ENCODE data around the gene VEZF1. TPM values are rescaled to one million over a fixed set of nuclear protein-coding genes. Genes with fewer than 3 reads are reported as not detected.

Gene VEZF1
- total RNA-seq, 6 donors from 2014 or later = 36.4 to 99.7 (median 72.5) TPM

DNA sequence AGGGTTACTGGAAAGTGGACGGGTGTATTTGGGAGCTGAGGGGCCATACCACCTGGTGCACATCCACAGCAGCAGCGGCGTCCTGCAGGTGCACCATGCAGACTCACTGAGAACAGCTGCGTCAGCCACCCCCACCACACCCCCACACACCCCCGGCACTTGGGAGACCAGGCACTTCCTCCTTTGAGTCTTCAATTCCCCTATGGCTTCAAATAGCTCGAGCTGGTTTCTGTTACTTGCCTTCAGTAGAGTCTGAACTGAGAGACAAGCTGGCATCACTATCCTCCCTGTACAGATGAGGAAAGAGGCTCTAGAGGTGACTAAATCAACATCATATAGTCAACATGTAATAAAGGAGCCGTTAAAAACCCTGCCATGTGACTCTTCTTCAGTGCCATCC lies 48.3 kb downstream of the VEZF1 start:
- Histone ChIP-seq H3K27ac (peak overlapping the region in 3 of 4 donors; percentile 12 to 42 (median 26)), H3K36me3 (no peaks in the 10 kb centered on the region), H3K4me3 (no peak overlapping the region), H3K4me1 (peaks cover 54 to 67% (median 64%) of the 10 kb centered on the region in 4 donors), H3K27me3 (no peaks in the 10 kb centered on the region), H3K9me3 (no peaks in the 10 kb centered on the region)
- 36 to 60% methylated on average over 3 to 7 of the region's 7 CpGs for WGBS, 2 donors
- DNase-seq (peak; percentile 68 to 80), ATAC-seq (ENCODE audit: low FRiP score in 2 of 2) (peak; percentile 15 to 67)
- TF ChIP-seq POLR2AphosphoS5 (IDR thresholded peaks at IDR 0.05) = no peak
- TF ChIP-seq, protein P1, sequence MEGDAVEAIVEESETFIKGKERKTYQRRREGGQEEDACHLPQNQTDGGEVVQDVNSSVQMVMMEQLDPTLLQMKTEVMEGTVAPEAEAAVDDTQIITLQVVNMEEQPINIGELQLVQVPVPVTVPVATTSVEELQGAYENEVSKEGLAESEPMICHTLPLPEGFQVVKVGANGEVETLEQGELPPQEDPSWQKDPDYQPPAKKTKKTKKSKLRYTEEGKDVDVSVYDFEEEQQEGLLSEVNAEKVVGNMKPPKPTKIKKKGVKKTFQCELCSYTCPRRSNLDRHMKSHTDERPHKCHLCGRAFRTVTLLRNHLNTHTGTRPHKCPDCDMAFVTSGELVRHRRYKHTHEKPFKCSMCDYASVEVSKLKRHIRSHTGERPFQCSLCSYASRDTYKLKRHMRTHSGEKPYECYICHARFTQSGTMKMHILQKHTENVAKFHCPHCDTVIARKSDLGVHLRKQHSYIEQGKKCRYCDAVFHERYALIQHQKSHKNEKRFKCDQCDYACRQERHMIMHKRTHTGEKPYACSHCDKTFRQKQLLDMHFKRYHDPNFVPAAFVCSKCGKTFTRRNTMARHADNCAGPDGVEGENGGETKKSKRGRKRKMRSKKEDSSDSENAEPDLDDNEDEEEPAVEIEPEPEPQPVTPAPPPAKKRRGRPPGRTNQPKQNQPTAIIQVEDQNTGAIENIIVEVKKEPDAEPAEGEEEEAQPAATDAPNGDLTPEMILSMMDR (IDR thresholded peaks at IDR 0.05) = no peak
- TF ChIP-seq POLR2A (IDR thresholded peaks at IDR 0.05) = no peak
- TF ChIP-seq EP300 (IDR thresholded peaks at IDR 0.05) = no peak

- Histone ChIP-seq H3K36me3 (no peaks in the 10 kb centered on the region), H3K9me3 (no peaks in the 10 kb centered on the region), H3K4me1 (peaks cover 48 to 66% (median 59%) of the 10 kb centered on the region in 4 donors), H3K27ac (peak overlapping the region in 1 of 4 donors; percentile 11), H3K4me3 (no peak overlapping the region), H3K27me3 (no peaks in the 10 kb centered on the region)
- TF ChIP-seq EP300 (IDR thresholded peaks at IDR 0.05) (no peak), POLR2AphosphoS5 (IDR thresholded peaks at IDR 0.05) (no peak), POLR2A (IDR thresholded peaks at IDR 0.05) (no peak)
- TF ChIP-seq, protein P1 (IDR thresholded peaks at IDR 0.05) = no peak
- WGBS, 2 donors = 65 to 78% methylated on average over 7 of the region's 7 CpGs
- DNase-seq (no peak), ATAC-seq (ENCODE audit: low FRiP score in 2 of 2) (no peak)
Measured at GRCh38 chr17:57938061-57938502, 50.0 kb downstream of the VEZF1 start.

GRCh38 chr17:57937492-57937891 lies 50.6 kb downstream of the VEZF1 start:
- H3K27ac ChIP-seq = peak overlapping the region in 2 of 4 donors; percentile 11 to 82
- DNase-seq = no peak
- H3K27me3 ChIP-seq = no peaks in the 10 kb centered on the region
- WGBS, 2 donors = 95 to 96% methylated on average over 2 of the region's 2 CpGs
- H3K9me3 ChIP-seq = no peaks in the 10 kb centered on the region
- H3K36me3 ChIP-seq = no peaks in the 10 kb centered on the region
- no peak for ATAC-seq (ENCODE audit: low FRiP score in 2 of 2)
- H3K4me1 ChIP-seq = peaks cover 46 to 62% (median 56%) of the 10 kb centered on the region in 4 donors
- H3K4me3 ChIP-seq = no peak overlapping the region
- TF ChIP-seq, protein P1 (IDR thresholded peaks at IDR 0.05) = no peak
- TF ChIP-seq EP300 (IDR thresholded peaks at IDR 0.05) (no peak), POLR2AphosphoS5 (IDR thresholded peaks at IDR 0.05) (no peak)

- Histone ChIP-seq H3K4me1 (peaks cover 38 to 56% (median 47%) of the 10 kb centered on the region in 4 donors), H3K27me3 (no peaks in the 10 kb centered on the region), H3K27ac (peak overlapping the region; percentile 72 to 90 (median 82)), H3K4me3 (no peak overlapping the region), H3K36me3 (no peaks in the 10 kb centered on the region), H3K9me3 (no peaks in the 10 kb centered on the region)
- DNase-seq (no peak), ATAC-seq (ENCODE audit: low FRiP score in 2 of 2) (peak; percentile 73 to 78)
- TF ChIP-seq POLR2A (IDR thresholded peaks at IDR 0.05) = no peak
- TF ChIP-seq, protein P1 (IDR thresholded peaks at IDR 0.05) = no peak
- no peak for TF ChIP-seq POLR2AphosphoS5 (IDR thresholded peaks at IDR 0.05)
- no peak for TF ChIP-seq EP300 (IDR thresholded peaks at IDR 0.05)
- 57 to 59% methylated on average over 11 of the region's 11 CpGs for WGBS, 2 donors
Measured at GRCh38 chr17:57935833-57936807, 51.9 kb downstream of the VEZF1 start.

All from upper lobe of left lung (tissue), 6 donors.